HG02571 (cell line): ENCODE data around the gene ASIC1.
"Not testable (repeated sequence)": the region's sequence is repeated elsewhere in the genome, so short reads cannot be mapped to it uniquely, and the experiment has no call there.

ENCODE experiments used
- ATAC-seq: cut with Tn5 transposase; IDR thresholded peaks from one replicate; pipeline ENCODE4 v1.9.1; 2021; ENCODE audit warnings: mild to moderate bottlenecking, moderate library complexity; ENCODE audit not compliant: unreplicated experiment

Gene ASIC1

GRCh38 chr12:50057000-50057841 is at the start of gene ASIC1:
ASIC1 (plus strand) TSS chr12:50057596; CDS start chr12:50058767, 1,171 bp downstream.
- no peak for ATAC-seq

DNA sequence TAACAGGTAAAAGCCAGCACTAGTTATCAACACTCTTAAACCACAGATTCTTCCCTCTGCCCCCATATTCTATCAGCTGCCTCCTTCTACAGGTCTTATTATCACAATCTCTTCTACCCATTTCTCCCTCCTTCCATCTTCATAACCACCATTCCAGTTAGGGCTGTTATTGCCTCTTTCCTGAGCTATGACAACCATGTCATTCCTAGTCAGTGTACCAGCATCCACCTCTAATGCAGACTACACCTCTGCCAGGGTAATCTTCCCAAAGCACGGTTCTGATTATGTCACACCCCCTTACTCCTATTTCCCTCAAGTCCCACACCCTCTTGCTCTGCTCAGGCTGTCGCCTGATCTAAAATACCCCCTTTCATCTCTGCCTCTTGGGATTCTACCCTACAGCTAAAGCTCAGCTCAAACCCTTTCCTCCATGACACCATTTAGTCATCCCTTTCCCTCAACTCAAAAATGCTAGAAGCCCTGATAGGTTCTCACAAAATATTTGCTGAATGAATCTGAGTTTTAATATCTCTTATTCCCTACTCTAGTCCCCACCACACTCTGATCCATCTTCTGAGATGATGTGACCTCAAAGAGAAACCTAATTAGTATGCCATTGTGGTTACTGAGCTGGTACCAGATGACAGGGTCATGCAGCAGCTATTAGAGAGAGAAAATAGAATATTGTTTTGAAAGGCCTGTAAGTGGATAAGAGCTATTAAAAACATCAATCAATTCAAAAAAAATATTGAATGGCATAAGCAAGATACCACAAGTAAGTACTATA is 43.8 kb upstream of the ASIC1 start:
- no peak for ATAC-seq

GRCh38 chr12:50014342-50014741 is 43.1 kb upstream of the ASIC1 start:
- no peak for ATAC-seq

GRCh38 chr12:50016501-50017475 is 40.6 kb upstream of the ASIC1 start:
- ATAC-seq = no peak

GRCh38 chr12:50017641-50018040 is 39.8 kb upstream of the ASIC1 start:
- ATAC-seq = no peak

DNA sequence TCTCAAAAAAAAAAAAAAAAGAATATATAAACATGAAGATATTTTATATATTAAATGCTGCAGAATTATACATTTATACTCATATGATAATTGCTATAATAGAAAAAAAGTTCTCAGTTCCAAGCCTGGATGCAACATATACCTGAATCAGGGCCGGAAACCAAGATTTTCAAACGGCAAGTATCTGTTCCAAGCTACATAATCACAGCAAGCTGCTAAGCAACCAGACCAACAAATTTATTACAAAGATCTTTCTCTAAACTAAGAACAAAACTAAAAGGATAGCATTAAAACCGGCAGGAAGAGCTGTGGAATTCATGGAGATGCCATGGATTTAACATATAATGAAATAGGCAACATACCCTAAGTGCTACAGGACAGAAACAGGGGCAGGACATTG is 39.2 kb upstream of the ASIC1 start:
- ATAC-seq = no peak

- no peak for ATAC-seq
These were observed 38.4 kb upstream of the ASIC1 start for GRCh38 chr12:50018968-50019367.

- ATAC-seq = no peak
These were observed 37.9 kb upstream of the ASIC1 start for GRCh38 chr12:50019524-50019923.

- ATAC-seq = no peak
These were observed 36.4 kb upstream of the ASIC1 start for GRCh38 chr12:50021031-50021430.

DNA sequence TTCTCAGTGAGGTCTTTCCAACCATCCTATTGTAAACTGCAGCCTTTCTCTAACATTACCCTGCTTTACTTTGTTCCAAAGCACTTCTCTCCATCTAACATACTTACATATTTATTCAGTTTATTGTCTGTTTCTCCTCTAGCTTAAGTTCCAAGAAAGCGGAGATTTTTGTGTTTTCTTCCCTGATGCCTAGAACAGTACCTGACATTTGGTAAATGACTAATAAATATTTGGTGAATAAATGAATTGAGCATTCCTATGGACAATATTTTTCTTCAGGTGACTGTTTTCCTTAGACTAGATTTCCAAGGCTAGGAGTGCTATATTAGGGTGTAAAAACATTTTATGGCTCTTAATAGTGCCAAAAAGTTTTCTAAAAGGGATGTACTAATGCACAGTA is 34.5 kb upstream of the ASIC1 start:
- ATAC-seq = no peak

DNA sequence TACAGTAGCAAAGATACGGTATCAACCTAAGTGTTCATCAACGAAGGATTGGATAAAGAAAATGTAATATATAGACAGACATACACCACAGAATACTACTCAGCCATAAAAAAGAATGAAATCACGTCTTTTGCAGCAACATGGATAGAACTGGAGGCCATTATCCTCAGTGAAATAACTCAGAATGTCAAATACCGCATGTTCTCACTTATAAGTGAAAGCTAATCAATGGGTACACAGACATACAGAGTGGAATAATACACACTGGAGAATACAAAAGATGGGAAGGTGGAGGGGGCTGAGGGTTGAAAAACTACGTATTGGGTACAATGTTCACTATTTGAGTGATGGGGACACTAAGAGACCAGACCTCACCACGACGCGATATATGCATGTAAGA is 33.2 kb upstream of the ASIC1 start:
- no peak for ATAC-seq

- ATAC-seq = peak; percentile 9
These were observed 32.6 kb upstream of the ASIC1 start for GRCh38 chr12:50024805-50025186.

DNA sequence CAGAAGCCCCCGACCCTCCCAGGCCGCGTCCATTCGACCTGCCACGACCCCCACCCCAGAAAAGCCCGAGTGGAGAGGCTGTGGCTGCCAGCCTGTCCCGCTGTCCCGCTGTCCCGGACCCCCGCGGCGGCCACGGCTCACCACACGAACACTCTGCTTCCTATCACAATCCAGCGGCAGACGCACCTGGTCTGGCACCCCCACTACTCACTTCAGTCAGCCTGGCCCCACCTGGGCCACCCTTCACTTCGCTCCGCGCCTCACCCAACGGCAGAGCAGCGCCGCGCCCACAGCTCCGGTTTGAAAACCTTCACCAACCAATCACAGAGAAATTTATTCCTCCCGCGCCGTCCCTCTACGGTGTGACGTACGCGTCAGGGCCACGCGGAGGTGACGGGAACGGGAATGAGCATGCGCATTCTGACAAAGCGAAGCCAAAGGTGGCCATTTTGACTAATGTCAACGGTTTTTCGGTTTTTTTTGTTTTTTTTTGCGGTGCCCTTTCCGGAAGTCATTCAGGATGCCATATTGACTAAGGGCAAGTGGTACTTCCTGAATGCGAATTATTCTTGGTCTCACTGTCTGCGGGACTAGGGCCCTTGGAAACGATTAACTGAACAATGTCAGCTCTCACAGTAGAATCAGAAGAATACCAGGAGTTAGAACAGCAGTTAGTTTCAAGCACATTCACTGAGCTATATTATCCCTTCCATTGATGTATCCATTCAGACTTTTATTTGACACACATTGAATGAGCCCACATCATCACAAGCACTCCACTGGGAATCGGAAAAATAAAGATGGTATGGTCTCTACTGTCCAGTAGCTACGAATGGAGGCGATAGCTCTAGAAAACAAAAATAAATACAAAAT is 32.0 kb upstream of the ASIC1 start, which contains the start of gene RACGAP1:
RACGAP1 (minus strand) TSS at position 308 of the 873 bp plus-strand sequence. CDS start 8,779 bp downstream, outside the sequence.
- peak; percentile 98 for ATAC-seq

DNA sequence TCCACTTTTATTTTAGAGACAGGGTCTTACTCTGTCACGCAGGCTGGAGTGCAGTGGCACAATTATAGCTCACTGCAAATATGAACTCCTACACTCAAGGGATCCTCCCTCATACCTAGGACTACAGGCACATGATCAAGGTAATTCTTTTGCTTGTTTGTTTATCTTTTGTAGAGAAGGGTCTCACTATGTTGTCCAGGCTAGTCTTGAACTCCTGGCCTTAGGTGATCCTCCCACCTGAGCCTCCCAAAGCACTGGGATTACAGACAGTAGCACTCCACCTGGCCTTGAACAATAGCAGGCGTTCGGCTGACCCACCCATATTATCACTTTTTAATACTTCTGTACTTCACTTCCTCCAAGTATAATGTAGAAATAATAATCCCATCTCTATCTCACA is 30.7 kb upstream of the ASIC1 start:
- no peak for ATAC-seq

DNA sequence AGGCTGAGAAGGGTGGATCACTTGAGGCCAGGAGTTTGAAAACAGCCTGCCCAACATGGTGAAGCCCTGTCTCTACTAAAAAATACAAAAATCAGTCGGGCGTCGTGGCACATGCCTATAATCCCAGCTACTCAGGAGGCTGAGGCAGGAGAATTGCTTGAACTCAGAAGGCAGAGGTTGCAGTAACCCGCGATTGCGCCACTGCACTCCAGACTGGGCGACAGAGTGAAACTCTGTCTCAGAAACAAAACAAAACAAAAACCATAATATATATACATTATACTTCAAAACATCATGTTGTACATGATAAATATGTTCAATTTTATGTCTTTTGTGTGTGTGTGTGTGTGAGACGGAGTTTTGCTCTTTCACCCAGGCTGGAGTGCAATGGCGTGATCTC is 26.9 kb upstream of the ASIC1 start:
- ATAC-seq = not testable (repeated sequence)

GRCh38 chr12:50032515-50032853 is 24.9 kb upstream of the ASIC1 start:
- no peak for ATAC-seq

- ATAC-seq = no peak
These were observed 24.4 kb upstream of the ASIC1 start for GRCh38 chr12:50032854-50033581.

- ATAC-seq = no peak
These were observed 19.1 kb upstream of the ASIC1 start for GRCh38 chr12:50038336-50038735.

- ATAC-seq = no peak
These were observed 18.1 kb upstream of the ASIC1 start for GRCh38 chr12:50039151-50039835.
